Measurements from ENCODE around the gene ENDOV.

Gene ENDOV

GRCh38 chr17:80416260-80416939 lies 1.4 kb downstream of the ENDOV start:
- no peak for DNase-seq (ENCODE audit: low read depth)

- no peak for DNase-seq (ENCODE audit: low read depth)
These were observed 1.9 kb downstream of the ENDOV start for GRCh38 chr17:80416940-80417293.

GRCh38 chr17:80418589-80418988 lies 3.6 kb downstream of the ENDOV start:
- DNase-seq (ENCODE audit: low read depth), result no peak

- DNase-seq (ENCODE audit: low read depth), result no peak
These were observed 4.3 kb downstream of the ENDOV start for GRCh38 chr17:80419255-80419654.

DNA sequence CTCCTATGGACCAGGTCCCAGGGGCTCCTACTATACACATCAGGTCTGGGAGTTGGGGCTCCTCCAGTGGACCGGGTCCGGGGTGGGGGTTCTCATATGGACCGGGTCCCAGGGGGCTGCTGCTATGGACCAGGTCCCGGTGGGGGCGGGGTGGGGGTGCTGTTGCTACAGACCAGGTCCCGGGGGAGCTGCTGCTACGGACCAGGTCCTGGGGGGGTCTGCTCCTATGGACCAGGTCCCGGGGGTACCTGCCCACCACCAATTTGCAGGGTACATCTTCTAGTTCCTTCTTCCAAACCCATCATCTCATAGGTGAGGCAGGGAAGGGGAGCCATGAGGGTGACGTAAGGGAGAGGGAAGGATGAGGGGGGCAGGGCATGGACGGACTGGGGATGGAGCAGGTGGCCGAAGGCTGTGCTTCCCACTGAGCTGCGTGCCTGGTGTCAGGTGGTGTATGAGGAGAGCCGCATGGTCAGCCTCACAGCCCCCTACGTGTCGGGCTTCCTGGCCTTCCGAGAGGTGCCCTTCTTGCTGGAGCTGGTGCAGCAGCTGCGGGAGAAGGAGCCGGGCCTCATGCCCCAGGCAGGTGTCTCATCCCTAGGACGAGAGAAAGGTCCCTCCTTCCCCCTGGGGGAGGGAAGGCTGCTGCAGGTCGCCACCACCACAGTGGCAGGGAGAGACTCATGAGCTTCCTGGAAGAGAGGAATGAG lies 6.6 kb downstream of the ENDOV start:
- DNase-seq (ENCODE audit: low read depth), result no peak

- no peak for DNase-seq (ENCODE audit: low read depth)
These were observed 7.3 kb downstream of the ENDOV start for GRCh38 chr17:80422276-80422675.

DNA sequence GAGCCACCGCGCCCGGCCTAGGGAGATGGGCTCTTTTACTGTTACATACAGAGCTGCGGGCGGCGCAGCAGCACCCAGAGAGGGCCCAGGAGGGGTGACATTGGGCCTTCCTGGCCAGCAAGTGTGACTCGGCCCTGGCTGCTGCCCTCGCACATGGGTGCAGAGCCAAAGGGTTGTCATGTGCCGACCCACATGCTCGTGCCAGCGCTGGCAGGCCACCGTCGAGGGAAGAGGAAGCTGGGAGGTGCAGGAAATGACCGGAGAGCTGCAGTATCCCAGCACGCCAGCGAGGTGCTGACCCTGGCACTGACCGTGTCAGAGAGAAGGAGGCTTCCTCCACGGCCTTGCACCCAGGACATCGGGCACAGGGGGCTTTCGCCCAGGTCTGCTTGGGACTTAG lies 8.0 kb downstream of the ENDOV start:
- DNase-seq (ENCODE audit: low read depth), result no peak

GRCh38 chr17:80423536-80424225 lies 8.7 kb downstream of the ENDOV start:
- no peak for DNase-seq (ENCODE audit: low read depth)

- no peak for DNase-seq (ENCODE audit: low read depth)
These were observed 9.3 kb downstream of the ENDOV start for GRCh38 chr17:80424261-80424660.

GRCh38 chr17:80424878-80425765 lies 10.2 kb downstream of the ENDOV start:
- no peak for DNase-seq (ENCODE audit: low read depth)

GRCh38 chr17:80425835-80426426 lies 11.0 kb downstream of the ENDOV start:
- DNase-seq (ENCODE audit: low read depth), result no peak

- DNase-seq (ENCODE audit: low read depth), result peak; percentile 82
These were observed 11.8 kb downstream of the ENDOV start for GRCh38 chr17:80426671-80427326.

DNA sequence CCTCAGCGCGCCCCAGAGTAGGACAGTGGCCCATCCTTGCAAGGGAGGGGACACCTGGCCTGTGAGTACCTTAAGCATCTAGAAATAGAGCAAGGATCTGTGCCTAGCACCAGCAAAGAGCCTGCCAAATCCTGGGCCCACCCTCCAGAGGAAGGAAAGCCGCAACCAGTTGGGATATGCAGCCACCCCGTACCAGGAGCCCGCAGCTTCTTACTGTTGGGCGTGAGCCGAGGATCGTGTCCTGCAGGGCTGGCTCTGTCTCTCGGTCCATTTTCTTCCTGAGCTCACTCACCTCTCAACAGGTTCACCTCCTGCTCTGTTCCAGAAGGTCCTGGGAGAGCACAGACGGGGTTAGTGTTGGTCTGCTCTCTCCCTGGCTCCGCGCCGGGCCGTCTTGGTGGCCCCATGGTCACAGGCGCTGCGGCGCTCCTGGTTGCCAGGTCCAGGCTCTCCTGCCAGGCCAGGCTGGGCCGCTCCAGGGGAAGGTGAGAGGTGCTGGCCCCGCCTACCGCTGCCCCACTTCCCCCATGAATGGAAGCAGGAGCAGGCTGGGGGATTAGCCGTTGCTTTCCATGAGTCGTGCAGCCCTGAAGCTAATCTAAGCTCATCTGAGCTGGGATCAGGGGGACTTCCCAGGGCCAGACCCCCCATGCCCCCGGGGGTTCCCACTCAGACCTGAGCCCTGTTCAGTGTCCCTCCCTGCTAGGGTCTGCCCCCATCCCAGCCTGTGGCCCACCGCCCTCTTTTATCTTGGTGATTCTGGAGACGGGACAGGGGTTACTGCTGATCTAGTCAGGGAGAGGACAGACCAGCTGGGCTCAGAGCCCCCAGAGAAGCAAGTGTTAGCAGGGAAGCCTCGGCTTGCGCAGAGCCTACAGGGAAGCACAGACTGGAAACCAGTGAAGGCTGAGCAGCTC lies 12.7 kb downstream of the ENDOV start:
- no peak for DNase-seq (ENCODE audit: low read depth)

GRCh38 chr17:80428363-80428762 lies 13.4 kb downstream of the ENDOV start:
- DNase-seq (ENCODE audit: low read depth), result no peak

GRCh38 chr17:80428796-80429195 lies 13.8 kb downstream of the ENDOV start:
- no peak for DNase-seq (ENCODE audit: low read depth)

GRCh38 chr17:80429356-80430275 lies 14.6 kb downstream of the ENDOV start:
- DNase-seq (ENCODE audit: low read depth), result no peak

DNA sequence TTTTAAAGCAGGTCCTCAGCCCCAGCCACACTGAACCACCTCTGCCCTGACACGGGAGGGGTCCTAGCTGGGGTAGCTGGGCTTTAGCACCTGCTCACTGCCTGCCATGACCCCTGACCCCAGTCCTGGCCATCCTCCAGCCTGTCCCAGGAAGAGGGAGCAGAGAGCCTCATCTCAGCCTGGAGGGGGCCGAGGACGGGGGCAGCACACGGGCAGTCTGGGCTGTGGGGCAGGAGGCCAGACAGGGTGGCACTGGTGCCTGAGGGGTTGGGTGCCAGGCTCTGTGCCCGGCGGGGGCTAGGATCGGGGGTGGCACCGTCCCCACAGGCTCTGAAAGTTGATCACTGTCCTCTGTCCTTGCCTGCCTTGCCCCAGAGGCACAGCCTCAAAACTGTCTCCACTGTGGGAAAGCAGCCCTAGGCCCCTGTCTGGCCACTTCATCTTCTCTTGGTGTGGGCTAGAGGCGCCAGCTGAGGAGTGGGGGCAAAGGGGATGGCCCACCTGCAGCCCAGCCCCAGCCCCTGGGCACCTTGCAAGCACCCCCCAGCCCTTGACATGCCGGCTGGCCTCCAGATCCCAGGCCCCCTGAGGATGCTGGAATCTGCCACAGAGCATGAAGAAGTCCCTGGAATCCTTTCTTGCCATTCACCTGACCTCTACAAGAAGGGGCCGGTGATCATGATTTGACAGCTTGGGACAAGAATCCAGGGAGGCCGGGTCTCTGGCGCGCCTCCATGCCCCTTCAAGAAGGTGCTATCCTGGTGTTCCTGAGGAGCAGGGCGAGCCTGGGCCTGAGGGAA lies 15.7 kb downstream of the ENDOV start:
- DNase-seq (ENCODE audit: low read depth), result no peak

Data from activated gamma-delta T cell treated with anti-CD3 and anti-CD28 coated beads, Interleukin-2, amount 50 U/mL, for 16 hours (primary cell).